Stimulated activated CD8-positive, alpha-beta memory T cell treated with anti-CD3 and anti-CD28 coated beads, Interleukin-2, amount 100 ng/mL, for 1 hour (primary cell): Measurements from ENCODE around the gene TMEM74B.
"Not testable (repeated sequence)": the region's sequence is repeated elsewhere in the genome, so short reads cannot be mapped to it uniquely, and the experiment has no call there.

Source experiments
- DNase-seq, 2 donors: peaks; one replicate each; pipeline ENCODE4 v3.0.0-alpha.2; 2020; ENCODE audit warnings: low read depth in 2 of 2

TMEM74B gene

DNA sequence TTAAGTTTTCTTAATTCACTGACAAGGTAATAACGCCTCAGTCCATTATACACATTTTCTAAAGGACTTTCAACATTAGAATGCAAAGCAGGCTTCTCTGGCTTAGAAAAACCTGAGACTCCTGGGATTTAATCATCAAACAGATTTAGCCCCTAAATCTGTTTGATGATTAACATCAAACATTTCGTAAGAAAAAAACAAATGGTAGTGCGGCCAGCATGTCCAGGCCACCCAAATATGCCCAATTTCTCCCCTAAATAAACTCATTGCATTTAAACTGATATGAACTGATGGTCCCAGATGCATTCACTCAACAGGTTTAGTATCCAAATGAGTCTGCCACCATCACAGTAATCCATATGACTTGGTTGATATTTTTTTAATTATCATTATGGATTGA is 6.2 kb downstream of the TMEM74B start:
- DNase-seq, result no peak

DNA sequence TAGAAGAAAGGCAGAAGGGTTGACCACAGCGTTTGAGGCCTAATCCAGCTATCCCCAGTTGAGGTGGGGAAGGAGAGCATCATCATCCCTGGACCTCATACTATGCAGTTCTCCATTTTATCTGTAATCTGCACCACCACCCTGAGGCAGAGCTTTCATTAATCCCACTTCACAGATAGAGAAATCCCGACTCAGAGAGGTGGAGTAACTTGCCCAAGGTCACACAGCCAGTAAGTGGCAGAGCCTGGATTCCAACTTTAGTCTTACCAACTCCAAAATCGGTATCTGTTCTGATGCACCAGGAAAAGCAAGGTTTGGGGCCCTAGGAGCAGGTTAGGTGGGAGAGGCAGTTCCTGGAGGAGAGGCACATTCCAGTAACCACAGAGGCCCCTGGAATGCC is 6.7 kb downstream of the TMEM74B start:
- no peak for DNase-seq

DNA sequence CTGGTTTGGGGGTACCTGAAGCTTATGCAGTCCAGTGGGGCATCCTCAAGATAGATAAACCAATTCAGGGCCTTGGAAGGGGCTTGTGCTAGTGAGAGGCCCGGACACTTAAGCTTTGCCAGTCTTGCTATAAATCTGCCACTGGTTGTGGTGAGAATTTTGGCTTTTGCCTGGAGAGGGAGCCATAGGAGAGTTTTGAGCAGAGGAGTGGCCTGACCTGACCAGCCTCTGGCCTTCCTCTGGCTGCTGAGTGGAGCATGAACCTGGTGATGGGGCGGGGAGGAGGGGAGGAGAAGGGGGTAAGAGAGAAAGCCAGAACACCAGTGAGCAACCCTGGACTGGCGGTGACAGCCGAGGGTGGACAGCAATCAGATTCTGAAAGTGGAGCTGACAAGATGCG is 7.1 kb downstream of the TMEM74B start:
- DNase-seq, result no peak

DNA sequence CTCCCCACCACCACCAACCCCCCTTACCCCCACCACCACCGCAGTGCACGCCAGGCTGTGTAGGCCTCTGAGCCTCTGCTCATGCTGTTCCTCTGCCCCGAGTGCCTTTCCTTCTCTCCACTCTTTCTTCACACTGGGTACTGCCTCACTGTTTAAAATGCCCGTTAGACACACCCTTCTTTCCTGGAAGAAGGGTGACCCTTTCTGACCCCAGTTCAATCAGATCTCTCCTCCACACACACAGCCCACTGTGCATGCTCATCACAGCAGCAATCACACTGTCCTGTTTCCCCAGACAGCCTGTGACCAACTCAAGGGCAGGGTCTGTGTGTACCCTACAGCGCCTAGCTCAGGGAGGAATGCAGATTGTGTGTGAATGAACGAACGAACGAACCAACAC is 10.0 kb downstream of the TMEM74B start:
- no peak for DNase-seq

DNA sequence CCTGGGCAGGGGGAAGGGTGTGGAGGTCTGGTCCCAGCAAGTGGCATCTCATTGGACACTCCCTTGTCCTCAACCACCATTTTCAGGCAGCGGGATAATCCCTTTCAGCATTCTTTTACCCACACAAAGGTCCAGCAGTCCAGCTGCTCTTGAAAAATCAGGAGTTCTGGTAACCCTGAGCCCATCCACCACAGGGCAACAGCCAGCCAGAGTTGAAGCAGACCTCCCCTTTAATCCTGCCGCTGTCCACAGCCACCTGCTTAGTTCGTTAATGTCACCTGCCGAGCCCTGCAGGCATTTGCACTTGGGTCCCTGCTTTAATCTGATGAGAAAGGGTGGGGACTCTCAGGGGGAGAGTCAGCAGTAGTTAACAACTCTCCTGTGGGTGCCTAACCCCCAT is 11.1 kb downstream of the TMEM74B start:
- no peak for DNase-seq

DNA sequence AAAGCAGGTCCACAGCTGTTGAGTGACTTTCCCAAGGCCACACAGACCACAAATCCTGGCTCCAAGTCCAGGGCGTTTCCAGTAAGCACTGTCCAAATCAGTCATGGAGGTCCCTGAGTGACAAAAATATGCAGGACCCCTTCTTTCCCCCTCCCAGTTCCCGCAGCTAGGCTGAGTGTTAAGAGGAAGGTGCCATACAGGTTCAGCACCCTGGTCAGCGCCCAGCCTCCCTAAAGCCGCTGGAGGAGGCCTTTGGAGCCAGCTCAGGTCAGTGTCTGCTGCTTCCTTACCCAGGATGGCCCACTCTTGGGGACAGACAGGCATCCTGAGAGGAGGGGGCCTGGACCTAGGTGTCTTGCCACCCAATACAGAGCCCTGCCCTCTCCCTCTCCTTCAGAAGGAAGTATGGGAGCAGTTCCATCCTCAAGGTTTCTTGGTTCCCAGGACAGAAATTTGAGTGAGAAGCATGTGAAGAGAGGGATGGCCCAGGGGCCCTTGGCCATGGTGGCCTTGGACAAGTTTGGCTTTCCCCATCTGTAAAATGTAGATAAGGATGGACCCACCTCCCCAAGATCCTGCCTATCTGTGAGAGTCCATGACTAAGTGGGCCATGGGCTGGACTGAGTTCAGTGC is 13.2 kb downstream of the TMEM74B start:
- no peak for DNase-seq

DNA sequence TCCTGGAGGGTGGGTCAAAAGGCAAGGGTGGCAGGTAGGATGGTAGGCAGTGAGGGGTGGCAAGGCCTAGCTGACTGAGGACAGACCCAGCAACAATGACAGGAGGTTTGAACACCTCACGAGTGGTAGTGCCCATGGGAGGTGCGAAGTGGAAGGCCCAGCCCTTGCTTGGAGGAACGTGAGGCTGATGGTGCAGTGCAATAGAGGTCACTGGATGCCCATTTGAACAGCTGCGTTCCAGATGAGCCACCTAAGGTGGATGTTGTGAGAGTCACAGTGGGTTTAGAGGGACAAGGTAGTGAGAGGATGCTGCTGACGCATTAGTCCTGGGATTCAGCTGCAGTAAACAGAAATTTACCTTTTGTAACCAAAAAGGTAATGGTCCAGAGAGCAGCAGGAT is 15.6 kb downstream of the TMEM74B start:
- DNase-seq, result no peak

DNA sequence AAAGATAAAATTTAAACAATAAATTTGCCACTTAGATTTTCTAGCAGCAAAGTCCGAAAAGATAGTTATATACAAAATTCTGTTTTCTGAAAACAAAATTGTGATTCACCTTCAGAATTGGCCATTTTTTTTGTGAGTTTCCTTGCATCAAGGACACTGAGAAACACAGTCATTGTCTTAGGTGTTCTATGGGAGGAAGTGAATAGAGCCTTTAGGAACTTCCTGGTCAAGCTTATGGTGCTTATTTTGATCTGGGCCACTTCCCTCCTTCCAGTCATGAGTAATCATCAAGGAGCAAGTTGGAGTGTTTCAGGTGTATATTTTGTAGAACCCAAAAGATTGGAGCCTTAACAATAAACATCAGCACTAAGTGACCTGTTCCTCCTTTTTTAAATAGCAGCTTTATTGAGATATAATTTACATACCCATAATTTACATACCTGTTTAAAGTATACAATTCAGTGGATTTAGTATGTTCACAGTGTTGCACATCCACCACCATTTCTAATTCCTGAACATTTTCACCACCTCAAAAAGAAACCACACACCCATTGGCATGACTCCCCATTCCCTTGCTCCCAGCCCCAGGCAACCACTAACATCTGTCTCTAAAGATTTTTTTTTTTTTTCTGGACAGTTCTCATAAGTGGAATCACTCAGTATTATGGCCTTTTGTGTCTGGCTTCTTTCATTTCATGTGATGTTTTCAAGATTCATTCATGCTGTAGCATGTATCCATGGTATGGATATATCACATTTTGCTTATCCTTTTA is 17.6 kb downstream of the TMEM74B start:
- DNase-seq, result no peak

DNA sequence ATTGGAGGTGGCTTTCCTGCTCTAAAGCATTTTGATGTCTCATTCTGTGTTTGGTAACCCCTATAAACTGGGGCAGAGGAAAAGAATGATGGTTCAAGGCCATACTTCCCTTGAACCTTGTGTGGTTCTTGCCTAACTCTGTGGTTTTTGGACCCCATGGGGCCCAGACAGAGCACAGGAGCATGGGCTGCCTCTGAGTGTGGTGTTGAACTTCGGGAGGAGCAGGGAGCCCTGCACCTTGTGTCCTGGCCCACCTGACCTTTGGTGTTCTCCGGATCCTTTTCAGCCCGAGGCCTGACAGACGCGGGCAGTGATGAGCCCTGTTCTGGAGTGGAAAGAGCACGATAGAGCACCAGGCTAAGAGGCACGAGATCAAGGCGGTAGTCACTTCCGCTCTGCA is 18.8 kb downstream of the TMEM74B start:
- no peak for DNase-seq

DNA sequence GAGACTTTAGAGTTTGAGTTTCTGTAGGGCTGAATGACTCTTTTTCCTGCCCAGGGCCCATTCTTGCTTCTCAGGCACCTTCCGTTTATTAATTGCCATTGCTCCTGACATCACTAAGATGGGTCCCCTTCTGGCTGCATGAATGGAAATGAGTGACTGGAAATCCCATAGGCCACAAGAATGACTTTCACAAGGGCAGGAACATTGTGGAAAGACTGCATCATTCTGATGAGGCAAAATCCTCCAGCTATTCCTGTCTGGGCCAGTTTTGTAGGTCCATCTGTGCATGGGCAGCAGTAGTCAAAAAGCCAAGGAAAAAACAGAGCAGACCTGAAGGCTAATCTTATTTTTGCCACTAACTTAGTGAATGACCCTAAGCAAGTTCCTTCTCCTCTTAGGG is 19.3 kb downstream of the TMEM74B start:
- no peak for DNase-seq

DNA sequence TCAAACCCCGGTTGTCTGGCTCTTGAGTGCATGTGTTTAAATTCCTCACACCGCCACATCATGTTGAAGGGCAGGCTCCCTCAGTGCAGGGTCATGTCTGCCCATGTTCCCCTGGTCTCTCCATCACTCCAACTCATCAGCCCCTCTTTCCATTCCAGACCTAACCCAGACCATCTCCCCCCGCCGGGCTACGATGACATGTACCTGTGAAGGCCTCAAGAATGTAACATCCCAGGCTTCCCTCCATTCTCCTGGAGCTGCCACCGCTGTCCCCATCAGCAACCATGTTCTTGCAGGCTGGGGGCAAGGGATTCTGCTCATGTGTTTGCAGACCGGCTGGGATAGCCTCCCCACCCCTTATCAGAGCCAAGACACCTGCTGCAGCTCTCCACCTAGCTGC is 19.9 kb downstream of the TMEM74B start:
- no peak for DNase-seq

DNA sequence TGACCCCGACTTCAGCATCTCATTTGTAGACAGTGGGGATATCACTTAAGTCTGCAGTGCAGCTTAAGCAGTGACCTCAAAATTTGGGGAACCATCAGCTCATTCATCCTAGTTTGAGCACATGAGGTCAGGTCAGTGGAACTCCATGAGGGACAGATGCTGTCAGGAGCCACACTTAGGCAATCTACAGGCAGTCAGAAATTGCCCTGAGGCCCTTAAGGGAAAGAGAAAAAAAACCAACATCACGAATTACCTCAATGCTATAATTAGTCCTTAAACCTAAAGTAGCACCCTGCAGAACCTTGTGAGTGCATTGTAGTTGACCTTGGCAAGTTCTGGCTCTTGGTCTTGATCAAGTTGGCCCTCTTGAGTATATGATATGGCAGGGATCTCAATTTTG is 21.1 kb downstream of the TMEM74B start:
- no peak for DNase-seq

DNA sequence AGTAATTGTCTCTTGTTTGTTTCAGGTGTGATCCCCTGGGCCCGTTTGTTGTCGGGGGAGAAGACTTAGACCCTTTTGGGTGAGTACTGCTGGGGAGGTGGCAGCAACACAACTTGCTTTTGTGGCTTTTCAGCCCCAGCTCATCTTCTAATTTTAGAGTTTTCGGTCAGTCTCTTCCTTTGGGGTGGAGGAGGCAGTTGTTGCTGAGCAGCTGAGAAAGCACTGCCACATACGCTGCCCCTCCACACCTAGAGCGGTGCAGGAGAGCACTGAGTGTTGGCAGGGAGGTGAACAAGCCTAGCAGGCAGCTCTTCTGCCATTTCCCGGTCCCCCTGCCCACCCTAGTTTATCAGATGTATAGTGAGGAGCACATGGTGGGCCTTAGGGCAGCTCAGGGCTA is 21.7 kb downstream of the TMEM74B start:
- DNase-seq, result no peak

DNA sequence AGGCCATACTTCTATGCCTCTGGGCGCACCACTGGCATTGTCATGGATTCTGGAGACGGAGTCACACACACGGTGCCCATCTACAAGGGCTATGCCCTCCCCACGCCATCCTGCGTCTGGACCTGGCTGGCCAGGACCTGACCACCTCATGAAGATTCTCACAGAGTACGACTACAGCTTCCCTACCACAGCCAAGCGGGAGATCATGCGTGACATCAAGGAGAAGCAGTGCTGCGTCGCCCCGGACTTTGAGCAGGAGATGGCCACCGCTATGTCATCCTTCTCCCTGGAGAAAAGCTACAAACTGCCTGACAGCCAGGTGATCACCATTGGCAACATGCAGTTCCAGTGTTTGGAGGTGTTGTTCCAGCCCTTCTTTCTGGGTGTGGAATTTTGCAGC is 23.8 kb downstream of the TMEM74B start:
- DNase-seq, result no peak

DNA sequence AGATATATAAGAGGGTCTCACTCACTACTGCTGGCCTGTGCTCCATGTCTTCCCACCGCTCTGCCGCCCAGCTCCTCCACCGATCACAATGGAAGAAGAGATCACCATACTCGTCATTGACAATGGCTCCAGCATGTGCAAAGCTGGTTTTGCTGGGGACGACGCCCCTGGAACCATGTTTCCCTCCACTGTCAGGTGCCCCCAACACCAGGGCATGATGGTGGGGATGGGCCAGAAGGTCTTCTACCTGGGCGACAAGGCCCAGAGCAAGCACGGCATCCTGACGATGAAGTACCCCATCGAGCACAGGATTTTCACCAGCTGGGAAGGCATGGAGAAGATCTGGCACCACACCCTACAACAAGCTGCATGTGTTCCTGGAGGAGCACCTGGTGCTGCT is 24.3 kb downstream of the TMEM74B start:
- DNase-seq, result no peak

DNA sequence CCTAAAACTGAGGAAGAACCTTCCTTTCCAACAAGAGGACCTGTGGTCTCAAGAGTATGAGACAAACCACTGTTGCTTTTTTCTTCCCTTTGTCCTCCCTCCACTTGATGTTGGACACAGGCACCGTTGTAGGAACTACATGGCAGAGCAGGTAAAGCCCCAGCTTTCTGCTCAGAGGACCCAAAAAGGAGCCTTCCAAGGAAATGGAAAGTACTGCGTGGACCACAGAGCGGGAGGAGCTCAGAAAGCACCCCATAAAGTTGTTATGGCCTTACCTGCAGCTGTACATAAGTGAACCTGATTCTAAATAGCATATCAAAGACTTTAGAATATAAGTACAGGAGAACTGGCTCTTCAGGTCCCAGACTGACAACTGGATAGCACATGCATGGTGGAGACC is 29.4 kb downstream of the TMEM74B start:
- DNase-seq, result no peak

DNA sequence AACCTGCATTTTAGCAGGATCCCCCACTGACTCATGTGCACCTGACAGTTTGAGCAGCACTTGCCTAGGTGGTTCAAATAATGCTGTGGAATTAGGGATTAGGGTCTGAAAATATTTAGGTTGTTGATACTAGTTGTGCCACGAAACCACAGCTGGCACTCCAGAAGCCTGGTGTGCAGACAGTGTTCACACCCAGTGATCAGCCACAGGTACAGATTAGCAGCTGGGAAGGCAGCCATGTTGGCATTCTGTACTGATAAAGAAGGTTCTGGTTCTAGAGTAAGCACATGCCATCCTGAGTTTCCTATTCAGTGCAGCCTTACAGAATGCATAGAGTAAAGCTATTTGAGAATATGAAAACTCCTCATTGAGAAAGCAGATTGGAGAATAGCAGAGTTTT is 30.1 kb downstream of the TMEM74B start:
- DNase-seq, result no peak

DNA sequence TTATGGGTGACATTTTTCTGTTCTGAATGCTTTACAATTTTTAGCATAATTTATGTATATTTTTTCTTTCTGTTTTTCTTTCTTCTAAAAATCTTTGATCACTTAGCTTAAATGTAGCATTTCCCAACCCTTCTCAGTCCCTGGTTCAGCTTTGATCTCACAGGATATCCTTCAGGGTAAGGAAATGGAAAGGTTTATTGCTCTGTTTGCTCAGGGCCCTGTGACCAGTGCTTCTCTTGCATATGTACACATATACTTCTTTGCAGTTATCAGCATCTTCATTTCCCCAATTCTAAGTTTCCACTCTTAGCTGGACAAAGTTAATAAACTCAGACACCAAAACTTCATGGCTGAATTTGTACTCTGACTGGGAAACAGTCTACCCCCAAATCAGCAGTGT is 30.6 kb downstream of the TMEM74B start:
- DNase-seq, result no peak

DNA sequence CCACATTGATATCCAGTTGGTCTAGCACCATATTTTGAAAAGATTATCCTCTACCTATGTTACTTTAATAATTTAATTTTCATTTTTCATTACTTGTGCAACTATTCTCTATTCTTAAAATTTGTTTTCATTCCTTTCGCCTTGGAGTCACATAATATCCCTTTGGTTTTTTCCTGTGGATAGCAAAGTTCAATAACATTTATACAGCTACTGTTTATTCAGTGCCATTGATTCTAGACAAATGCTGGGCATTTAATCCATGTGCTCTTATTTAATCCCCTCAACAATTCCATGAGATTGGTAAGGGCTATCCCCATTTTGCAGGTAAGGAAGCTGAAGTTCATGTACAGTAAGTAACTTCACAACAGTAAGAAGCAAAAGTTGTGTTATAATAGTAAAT is 33.8 kb downstream of the TMEM74B start:
- DNase-seq, result no peak

DNA sequence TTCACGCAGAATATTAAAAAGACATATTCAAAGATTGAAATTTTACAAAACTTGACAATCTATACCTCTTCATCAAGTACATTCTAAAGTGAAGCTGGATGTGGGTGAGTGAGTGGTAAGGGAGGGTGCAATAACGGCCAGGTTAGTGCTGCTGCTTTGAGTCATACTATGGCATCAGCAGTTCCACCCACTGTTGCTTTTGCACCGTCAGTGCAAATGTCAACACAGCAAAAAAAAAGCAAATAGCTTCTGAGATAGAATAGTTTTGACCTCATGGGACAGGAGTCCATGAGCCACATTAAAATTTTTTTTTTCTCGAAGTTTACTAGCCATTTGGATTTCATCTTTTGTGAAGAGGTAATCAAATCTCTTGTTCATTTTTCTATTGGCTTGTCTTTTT is 34.6 kb downstream of the TMEM74B start:
- no peak for DNase-seq

DNA sequence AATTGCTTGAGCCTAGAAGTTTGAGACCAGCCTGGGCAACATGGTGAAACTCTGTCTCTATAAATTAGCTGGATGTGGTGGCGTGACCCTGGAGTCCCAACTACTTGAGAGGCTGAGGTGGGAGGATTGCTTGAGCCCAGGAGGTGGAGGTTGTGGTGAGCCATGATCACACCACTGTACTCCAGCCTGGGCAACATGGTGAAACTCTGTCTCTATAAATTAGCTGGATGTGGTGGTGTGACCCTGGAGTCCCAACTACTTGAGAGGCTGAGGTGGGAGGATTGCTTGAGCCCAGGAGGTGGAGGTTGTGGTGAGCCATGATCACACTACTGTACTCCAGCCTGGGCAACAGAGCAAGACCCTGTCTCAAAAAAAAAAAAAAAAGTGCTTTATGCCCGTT is 35.0 kb downstream of the TMEM74B start:
- not testable (repeated sequence) for DNase-seq

DNA sequence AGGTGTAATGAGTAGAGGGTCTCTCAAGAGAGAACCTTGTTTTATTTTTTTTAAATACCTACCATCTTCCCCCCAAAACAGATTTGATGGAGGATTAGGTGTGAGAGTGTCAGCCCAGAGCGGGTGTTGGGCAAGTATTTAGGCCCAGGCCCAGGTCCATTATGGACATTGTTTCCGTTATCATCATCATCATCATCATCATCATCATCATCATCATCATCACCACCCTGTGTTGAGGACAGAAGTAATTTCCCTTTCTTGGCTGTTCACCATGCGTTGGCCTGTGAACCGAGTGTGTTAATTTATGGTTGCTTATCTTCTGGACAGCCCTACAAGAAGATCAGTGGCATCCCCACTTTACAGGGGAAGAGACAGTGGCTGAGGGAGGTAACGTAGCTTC is 37.8 kb downstream of the TMEM74B start:
- DNase-seq, result no peak

DNA sequence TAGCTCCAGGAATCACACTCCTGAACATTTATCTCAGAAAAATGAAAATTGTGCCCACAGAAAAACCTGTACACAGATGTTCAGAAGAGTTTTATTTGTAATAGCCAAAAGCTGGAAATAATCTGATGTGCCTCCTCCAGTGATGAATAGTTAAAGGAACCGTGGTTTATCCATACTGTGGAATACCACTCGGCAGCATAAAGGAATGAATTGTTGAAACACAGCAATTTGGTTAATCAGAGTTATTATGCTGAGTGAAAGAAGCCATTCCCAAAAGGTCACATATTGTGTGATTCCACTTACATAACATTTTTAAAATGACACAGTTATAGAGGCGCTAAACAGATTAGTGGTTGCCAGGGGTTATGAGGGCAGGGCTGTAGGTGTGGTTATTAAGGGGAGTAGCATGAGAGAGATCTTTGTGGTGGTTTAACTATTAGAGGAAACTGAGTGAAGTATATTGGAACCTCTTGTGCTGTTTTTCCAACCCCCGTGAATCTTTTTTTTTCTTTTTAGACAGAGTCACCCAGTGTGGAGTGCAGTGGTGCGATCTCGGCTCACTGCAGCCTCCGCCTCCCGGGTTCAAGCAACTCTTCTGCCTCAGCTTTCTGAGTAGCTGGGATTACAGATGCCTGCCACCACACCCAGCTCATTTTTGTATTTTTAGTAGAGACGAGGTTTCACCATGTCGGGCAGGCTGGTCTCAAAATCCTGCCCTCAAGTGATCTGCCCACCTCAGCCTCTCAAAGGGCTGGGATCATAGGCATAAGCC is 40.2 kb downstream of the TMEM74B start:
- DNase-seq, result no peak
